Suppressor macrophage treated with lipopolysaccharide for 4 hours (primary cell): ENCODE data around the gene GGA2.
"Not testable (repeated sequence)": the region's sequence is repeated elsewhere in the genome, so short reads cannot be mapped to it uniquely, and the experiment has no call there.

Source experiments
- DNase-seq: peaks from one replicate; pipeline ENCODE4 v3.0.0-alpha.2; 2020

Gene GGA2

GRCh38 chr16:23464196-23464595, 46.1 kb downstream of the GGA2 start:
- DNase-seq, result no peak

GRCh38 chr16:23462994-23463393, 47.3 kb downstream of the GGA2 start:
- not testable (repeated sequence) for DNase-seq

- no peak for DNase-seq
Measured at GRCh38 chr16:23453338-23454052, 56.8 kb downstream of the GGA2 start.

GRCh38 chr16:23452572-23453337, 57.5 kb downstream of the GGA2 start, which contains the start of gene COG7:
Gene COG7 (minus strand): TSS chr16:23453189. CDS start chr16:23452994, 195 bp downstream.
- DNase-seq, result peak; percentile 89

GRCh38 chr16:23452221-23452571, 58.1 kb downstream of the GGA2 start:
- no peak for DNase-seq

- no peak for DNase-seq
Measured at GRCh38 chr16:23448392-23448791, 61.9 kb downstream of the GGA2 start.

- DNase-seq, result not testable (repeated sequence)
Measured at GRCh38 chr16:23437542-23437941, 72.8 kb downstream of the GGA2 start.

GRCh38 chr16:23436951-23437350, 73.3 kb downstream of the GGA2 start:
- no peak for DNase-seq

GRCh38 chr16:23435500-23435899, 74.8 kb downstream of the GGA2 start:
- peak; percentile 80 for DNase-seq

GRCh38 chr16:23434380-23434779, 75.9 kb downstream of the GGA2 start:
- peak; percentile 68 for DNase-seq

GRCh38 chr16:23433261-23433920, 76.9 kb downstream of the GGA2 start:
- no peak for DNase-seq

- DNase-seq, result no peak
Measured at GRCh38 chr16:23432176-23433128, 77.8 kb downstream of the GGA2 start.

- DNase-seq, result peak; percentile 15
Measured at GRCh38 chr16:23428351-23428750, 81.9 kb downstream of the GGA2 start.

- DNase-seq, result no peak
Measured at GRCh38 chr16:23424292-23424958, 85.9 kb downstream of the GGA2 start.

- no peak for DNase-seq
Measured at GRCh38 chr16:23423496-23424049, 86.7 kb downstream of the GGA2 start.

- DNase-seq, result no peak
Measured at GRCh38 chr16:23420011-23420410, 90.3 kb downstream of the GGA2 start.

GRCh38 chr16:23416816-23417215, 93.5 kb downstream of the GGA2 start:
- no peak for DNase-seq

GRCh38 chr16:23414731-23415130, 95.6 kb downstream of the GGA2 start:
- no peak for DNase-seq
